Ishikawa (cell line): Measurements from ENCODE around the gene TIMM8A.

Experiments
- CEBPB ChIP-seq: IDR thresholded peaks from 2 replicates; pipeline ENCODE4 v1.6.1; 2012
- CREB1 ChIP-seq: IDR thresholded peaks from 2 replicates; pipeline ENCODE4 v1.6.1; 2012; ENCODE audit warnings: low read depth
- EGR1 ChIP-seq: IDR thresholded peaks from 2 replicates; pipeline ENCODE4 v1.6.1; 2012
- EP300 ChIP-seq: IDR thresholded peaks from 2 replicates; pipeline ENCODE4 v1.6.1; 2012; ENCODE audit warnings: borderline replicate concordance
- FOXM1 ChIP-seq: IDR thresholded peaks from 2 replicates; pipeline ENCODE4 v1.6.1; 2012; ENCODE audit warnings: low read depth, borderline replicate concordance
- MAX ChIP-seq: IDR thresholded peaks from 2 replicates; pipeline ENCODE4 v1.6.1; 2012
- NFIC ChIP-seq: IDR thresholded peaks from 2 replicates; pipeline ENCODE4 v1.6.1; 2012
- RAD21 ChIP-seq: IDR thresholded peaks from 2 replicates; pipeline ENCODE4 v1.6.1; 2012; ENCODE audit warnings: low read depth
- REST ChIP-seq: IDR thresholded peaks from 2 replicates; pipeline ENCODE4 v1.6.1; 2012; ENCODE audit warnings: low read depth, mild to moderate bottlenecking
- TAF1 ChIP-seq: IDR thresholded peaks from 2 replicates; pipeline ENCODE4 v1.6.1; 2012; ENCODE audit warnings: low read depth, mild to moderate bottlenecking
- TCF12 ChIP-seq: IDR thresholded peaks from 2 replicates; pipeline ENCODE4 v1.6.1; 2012; ENCODE audit warnings: low read depth
- TEAD4 ChIP-seq: IDR thresholded peaks from 2 replicates; pipeline ENCODE4 v1.6.1; 2012
- USF1 ChIP-seq: IDR thresholded peaks from 2 replicates; pipeline ENCODE4 v1.6.1; 2012
- YY1 ChIP-seq: IDR thresholded peaks from 2 replicates; pipeline ENCODE4 v1.6.1; 2012; ENCODE audit warnings: low read depth
- ZBTB7A ChIP-seq: IDR thresholded peaks from 2 replicates; pipeline ENCODE4 v1.6.1; 2012; ENCODE audit warnings: low read depth

Gene TIMM8A, protein sequence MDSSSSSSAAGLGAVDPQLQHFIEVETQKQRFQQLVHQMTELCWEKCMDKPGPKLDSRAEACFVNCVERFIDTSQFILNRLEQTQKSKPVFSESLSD

DNA sequence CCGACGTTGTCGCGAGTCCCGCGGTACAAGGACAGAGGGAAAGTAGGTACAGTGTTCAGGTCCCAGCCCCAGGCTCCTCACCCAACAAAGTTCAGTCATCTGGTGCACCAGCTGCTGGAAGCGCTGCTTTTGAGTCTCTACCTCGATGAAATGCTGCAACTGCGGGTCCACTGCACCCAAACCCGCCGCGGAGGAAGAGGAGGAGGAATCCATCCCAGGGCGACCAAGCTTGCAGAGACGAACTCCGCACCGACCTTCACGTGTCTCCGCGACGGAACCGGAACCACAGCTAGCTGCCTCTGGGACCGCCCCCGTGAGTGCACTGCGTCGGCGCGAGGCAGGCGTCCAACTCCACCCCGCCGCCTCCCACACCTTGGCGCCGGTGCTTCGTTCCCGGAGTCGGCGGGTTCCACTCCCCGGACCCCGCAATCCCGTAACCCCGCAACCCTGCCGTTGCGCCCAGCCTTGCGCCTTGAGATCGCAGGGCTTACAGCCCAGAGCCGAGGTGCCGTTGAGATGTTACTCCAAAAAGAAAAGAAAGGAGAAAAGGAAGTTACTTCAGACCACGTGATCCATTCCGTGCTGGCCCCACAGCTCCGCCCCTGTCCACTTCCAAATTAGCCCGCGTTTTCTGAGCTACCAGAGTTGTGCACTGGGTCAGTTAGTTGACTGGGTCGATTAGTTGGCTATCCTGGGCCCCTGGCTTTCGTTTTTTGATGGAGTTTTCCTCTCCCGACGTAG, at the start of gene TIMM8A:
Gene TIMM8A, minus strand, starts transcription at position 291 of the 741 bp plus-strand sequence. Its CDS starts 78 bp downstream, at position 213.
- 0 out of 2 replicates have a peak, but pooled peaks have one; percentile 21 for TF ChIP-seq TAF1
- no peak for TF ChIP-seq ZBTB7A
- TF ChIP-seq EGR1, result no peak
- peak; percentile 92 for TF ChIP-seq MAX
- no peak for TF ChIP-seq EP300
- no peak for TF ChIP-seq FOXM1
- TF ChIP-seq NFIC, result peak; percentile 47
- TF ChIP-seq USF1, result peak; percentile 89

GRCh38 chrX:101397779-101398178, 49.2 kb upstream of the TIMM8A start:
- TF ChIP-seq CREB1 (no peak), MAX (no peak), CEBPB (no peak), NFIC (no peak), TEAD4 (no peak), EGR1 (no peak), USF1 (no peak), TCF12 (no peak), ZBTB7A (no peak), FOXM1 (no peak)

- no peak for TF ChIP-seq CREB1
- no peak for TF ChIP-seq MAX
- no peak for TF ChIP-seq ZBTB7A
- TF ChIP-seq RAD21, result no peak
These were observed 47.2 kb upstream of the TIMM8A start for GRCh38 chrX:101395789-101396188.

DNA sequence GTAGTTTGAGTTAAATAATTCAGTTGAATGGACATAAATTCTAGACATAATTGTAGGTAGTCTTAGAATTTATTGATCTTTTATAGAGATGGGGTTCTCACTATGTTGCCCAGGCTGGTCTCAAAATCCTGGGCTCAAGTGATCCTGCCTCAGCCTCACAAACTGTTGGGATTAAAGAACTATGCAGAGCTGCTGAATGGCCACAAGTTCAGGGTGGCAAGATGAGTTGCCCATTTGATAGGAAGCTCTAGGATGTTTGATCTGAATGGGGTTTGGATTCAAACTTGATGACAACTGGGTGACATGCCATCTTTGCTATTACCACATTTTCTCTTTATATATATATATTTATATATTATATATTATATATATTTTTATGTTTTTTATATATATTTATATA, 45.8 kb upstream of the TIMM8A start:
- TF ChIP-seq FOXM1 (no peak), EP300 (no peak), USF1 (no peak), TCF12 (no peak), REST (no peak), ZBTB7A (no peak), TAF1 (no peak), CREB1 (no peak), EGR1 (no peak), RAD21 (no peak), MAX (no peak), YY1 (no peak), TEAD4 (no peak), CEBPB (no peak), NFIC (no peak)

- TF ChIP-seq TAF1, result no peak
- TF ChIP-seq NFIC, result no peak
- TF ChIP-seq ZBTB7A, result no peak
These were observed 45.2 kb upstream of the TIMM8A start for GRCh38 chrX:101393530-101394305.

- TF ChIP-seq TEAD4 (no peak), EGR1 (no peak), RAD21 (no peak), FOXM1 (no peak), CEBPB (no peak), EP300 (no peak)
These were observed 43.3 kb upstream of the TIMM8A start for GRCh38 chrX:101391831-101392230.
